PC-3 (cell line): ENCODE measurements around the gene TPO. TPM values are rescaled to one million over a fixed set of nuclear protein-coding genes. Genes with fewer than 3 reads are reported as not detected.

Source experiments
- ATAC-seq: fragments of 200-7000 bp; cut with Tn5 transposase; 2 replicates; pipeline ENCODE4 v1.9.1; 2020; ENCODE audit warnings: mild to moderate bottlenecking, moderate library complexity
- BruUV-seq: library from RNA; stranded (reverse); fragments of 400-500 nt; replicated peaks from 2 replicates; lab custom pipeline; 2021; lab: Mats Ljungman, UMichigan
- CTCF ChIA-PET: fragments of 300-600 bp; sonication (Branson Sonifier 250); formaldehyde crosslinking; loops from one replicate; lab custom pipeline; 2022; ENCODE audit warnings: antibody characterized with exemption; lab: Charles Lee
- POLR2A ChIA-PET: fragments of 300-600 bp; sonication (Branson Sonifier 250); formaldehyde crosslinking; loops from one replicate; lab custom pipeline; 2022; ENCODE audit warnings: antibody characterized with exemption; ENCODE audit not compliant: unreplicated experiment; lab: Charles Lee
- DNase-seq: peaks from one replicate; pipeline ENCODE4 v3.0.0-alpha.2; 2015
- H2AFZ ChIP-seq: fragments of 300-600 bp; sonication (generic); 2 replicates; pipeline ENCODE4 v1.6.0; 2016; ENCODE audit warnings: antibody characterized with exemption, low read length
- H3F3A ChIP-seq: fragments of 300-600 bp; sonication (generic); one replicate; pipeline ENCODE4 v1.6.0; 2017; ENCODE audit warnings: antibody characterized with exemption, low read length, control low read depth, mild to moderate bottlenecking; ENCODE audit not compliant: unreplicated experiment
- H3K27ac ChIP-seq: fragments of 300-600 bp; sonication (generic); 2 replicates; pipeline ENCODE4 v1.5.1; 2016; ENCODE audit warnings: mild to moderate bottlenecking, low read length
- H3K27me3 ChIP-seq: fragments of 300-600 bp; sonication (generic); 2 replicates; pipeline ENCODE4 v1.6.1; 2016; ENCODE audit warnings: low read length, mixed read lengths
- H3K36me3 ChIP-seq: fragments of 300-600 bp; sonication (generic); 2 replicates; pipeline ENCODE4 v1.6.1; 2016; ENCODE audit warnings: low read depth, mixed run types, low read length, mixed read lengths
- H3K4me1 ChIP-seq: fragments of 300-600 bp; sonication (generic); 2 replicates; pipeline ENCODE4 v1.5.1; 2016; ENCODE audit warnings: low read length; ENCODE audit not compliant: insufficient read depth
- H3K4me2 ChIP-seq: fragments of 300-600 bp; sonication (generic); 2 replicates; pipeline ENCODE4 v1.6.0; 2016; ENCODE audit warnings: low read length
- H3K4me3 ChIP-seq: fragments of 300-600 bp; sonication (generic); 2 replicates; pipeline ENCODE4 v1.5.1; 2016; ENCODE audit warnings: mild to moderate bottlenecking, low read length, mixed read lengths
- H3K79me2 ChIP-seq: fragments of 300-600 bp; sonication (generic); 2 replicates; pipeline ENCODE4 v1.6.1; 2017; ENCODE audit warnings: low read length, mixed read lengths
- H3K9ac ChIP-seq: fragments of 300-600 bp; sonication (generic); 2 replicates; pipeline ENCODE4 v1.6.0; 2016; ENCODE audit warnings: mild to moderate bottlenecking, low read length
- H3K9me2 ChIP-seq: fragments of 300-600 bp; sonication (generic); replicated peaks from 2 replicates; pipeline ENCODE4 v1.6.1; 2016; ENCODE audit warnings: mixed run types, low read length, mixed read lengths
- H3K9me3 ChIP-seq: fragments of 300-600 bp; sonication (generic); 2 replicates; pipeline ENCODE4 v1.6.1; 2016; ENCODE audit warnings: low read length, mixed read lengths
- H4K20me1 ChIP-seq: fragments of 300-600 bp; sonication (generic); 2 replicates; pipeline ENCODE4 v1.6.1; 2016; ENCODE audit warnings: low read length, mixed read lengths
- EZH2 ChIP-seq: fragments of 300-600 bp; sonication (generic); IDR thresholded peaks from one replicate; pipeline ENCODE4 v1.6.1; 2017; ENCODE audit warnings: antibody characterized with exemption, mild to moderate bottlenecking, low read length; ENCODE audit not compliant: unreplicated experiment
- EZH2phosphoT487 ChIP-seq: fragments of 300-600 bp; sonication (generic); IDR thresholded peaks from 2 replicates; pipeline ENCODE4 v1.6.1; 2018; ENCODE audit warnings: mild to moderate bottlenecking, antibody characterized with exemption, low read length, borderline replicate concordance
- intact Hi-C: fragments of 100-400 bp; cut with micrococcal nuclease; formaldehyde crosslinking; loops from 2 replicates; pipeline ENCODE4 v1.9.0; 2023
- total RNA-seq: library from RNA; depleted of rRNA; stranded (reverse); fragments of >200 nt; gene quantifications from 2 replicates; pipeline ENCODE4 v1.2.3, GENCODE V29; 2014
- TF ChIP-seq, protein P1 (sequence below): fragments of 300-600 bp; sonication (generic); conservative IDR thresholded peaks from 2 replicates; pipeline ENCODE4 v1.5.1; 2017; ENCODE audit warnings: antibody characterized with exemption, low read depth, mild to moderate bottlenecking, low read length

TPO gene
- total RNA-seq, 1 experiment from 2014 or later: not detected

GRCh38 chr2:1553671-1554295 lies 140.5 kb downstream of the TPO start:
- Histone ChIP-seq H3K9ac (no peak overlapping the region), H3K4me2 (peak overlapping the region; percentile 11; the same call in 1 of the 2 replicates), H3K9me3 (no peaks in the 10 kb centered on the region), H3K36me3 (no peaks in the 10 kb centered on the region), H3K4me3 (no peak overlapping the region), H4K20me1 (no peaks in the 10 kb centered on the region), H3K9me2 (no peaks in the 10 kb centered on the region), H3K27me3 (no peaks in the 10 kb centered on the region), H3K27ac (no peak overlapping the region), H3F3A (no peaks in the 10 kb centered on the region), H3K4me1 (peaks cover 29% of the 10 kb centered on the region), H2AFZ (no peak overlapping the region), H3K79me2 (no peaks in the 10 kb centered on the region)
- ChIA-PET CTCF (no interaction called here), POLR2A (no interaction called here)
- no TSS peak for BruUV-seq
- intact Hi-C loops: loop anchor here (5.0 kb wide), 2 partner anchors 199 to 214 kb away; no protein-coding TSS in a partner anchor
- ATAC-seq (peak; percentile 50), DNase-seq (peak; percentile 67)
- TF ChIP-seq EZH2 (no peak), EZH2phosphoT487 (no peak)
- TF ChIP-seq, protein P1, sequence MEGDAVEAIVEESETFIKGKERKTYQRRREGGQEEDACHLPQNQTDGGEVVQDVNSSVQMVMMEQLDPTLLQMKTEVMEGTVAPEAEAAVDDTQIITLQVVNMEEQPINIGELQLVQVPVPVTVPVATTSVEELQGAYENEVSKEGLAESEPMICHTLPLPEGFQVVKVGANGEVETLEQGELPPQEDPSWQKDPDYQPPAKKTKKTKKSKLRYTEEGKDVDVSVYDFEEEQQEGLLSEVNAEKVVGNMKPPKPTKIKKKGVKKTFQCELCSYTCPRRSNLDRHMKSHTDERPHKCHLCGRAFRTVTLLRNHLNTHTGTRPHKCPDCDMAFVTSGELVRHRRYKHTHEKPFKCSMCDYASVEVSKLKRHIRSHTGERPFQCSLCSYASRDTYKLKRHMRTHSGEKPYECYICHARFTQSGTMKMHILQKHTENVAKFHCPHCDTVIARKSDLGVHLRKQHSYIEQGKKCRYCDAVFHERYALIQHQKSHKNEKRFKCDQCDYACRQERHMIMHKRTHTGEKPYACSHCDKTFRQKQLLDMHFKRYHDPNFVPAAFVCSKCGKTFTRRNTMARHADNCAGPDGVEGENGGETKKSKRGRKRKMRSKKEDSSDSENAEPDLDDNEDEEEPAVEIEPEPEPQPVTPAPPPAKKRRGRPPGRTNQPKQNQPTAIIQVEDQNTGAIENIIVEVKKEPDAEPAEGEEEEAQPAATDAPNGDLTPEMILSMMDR: peak; percentile 46

DNA sequence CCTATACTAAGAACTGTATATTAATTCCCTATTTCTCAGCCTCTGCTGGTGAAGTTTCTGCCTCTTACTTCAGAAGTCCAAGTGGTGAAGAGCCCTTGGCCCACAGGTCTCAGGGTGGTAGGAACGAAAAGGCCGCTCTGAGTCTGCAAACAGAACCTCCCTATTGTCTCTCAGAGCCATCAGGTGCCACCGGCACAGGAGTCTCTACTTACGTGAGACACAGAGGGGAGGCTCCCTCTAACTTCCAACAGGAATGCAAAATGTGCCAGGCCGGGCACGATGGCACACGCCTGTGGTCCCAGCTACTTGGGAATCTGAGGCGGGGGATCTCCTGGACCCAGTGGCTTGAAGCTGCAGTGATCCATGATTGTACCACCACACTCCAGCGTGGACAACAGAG lies 143.0 kb downstream of the TPO start:
- Histone ChIP-seq H3K79me2 (no peaks in the 10 kb centered on the region), H3K27me3 (no peaks in the 10 kb centered on the region), H3K27ac (no peak overlapping the region), H3K4me2 (no peak overlapping the region), H4K20me1 (no peaks in the 10 kb centered on the region), H3F3A (no peaks in the 10 kb centered on the region), H3K9me2 (no peaks in the 10 kb centered on the region), H3K4me3 (no peak overlapping the region), H3K36me3 (no peaks in the 10 kb centered on the region), H3K4me1 (peaks cover 16% of the 10 kb centered on the region), H3K9me3 (no peaks in the 10 kb centered on the region), H3K9ac (no peak overlapping the region), H2AFZ (no peak overlapping the region)
- CTCF ChIA-PET: interaction anchor here (0.6 kb wide), 1 partner anchor 373 kb away, joined by 4 read pairs; no protein-coding TSS in a partner anchor
- intact Hi-C loops: no loop called here
- BruUV-seq: no TSS peak
- DNase-seq (no peak), ATAC-seq (no peak)
- TF ChIP-seq, protein P1: no peak
- no peak for TF ChIP-seq EZH2phosphoT487
- no peak for TF ChIP-seq EZH2
- POLR2A ChIA-PET: no interaction called here

DNA sequence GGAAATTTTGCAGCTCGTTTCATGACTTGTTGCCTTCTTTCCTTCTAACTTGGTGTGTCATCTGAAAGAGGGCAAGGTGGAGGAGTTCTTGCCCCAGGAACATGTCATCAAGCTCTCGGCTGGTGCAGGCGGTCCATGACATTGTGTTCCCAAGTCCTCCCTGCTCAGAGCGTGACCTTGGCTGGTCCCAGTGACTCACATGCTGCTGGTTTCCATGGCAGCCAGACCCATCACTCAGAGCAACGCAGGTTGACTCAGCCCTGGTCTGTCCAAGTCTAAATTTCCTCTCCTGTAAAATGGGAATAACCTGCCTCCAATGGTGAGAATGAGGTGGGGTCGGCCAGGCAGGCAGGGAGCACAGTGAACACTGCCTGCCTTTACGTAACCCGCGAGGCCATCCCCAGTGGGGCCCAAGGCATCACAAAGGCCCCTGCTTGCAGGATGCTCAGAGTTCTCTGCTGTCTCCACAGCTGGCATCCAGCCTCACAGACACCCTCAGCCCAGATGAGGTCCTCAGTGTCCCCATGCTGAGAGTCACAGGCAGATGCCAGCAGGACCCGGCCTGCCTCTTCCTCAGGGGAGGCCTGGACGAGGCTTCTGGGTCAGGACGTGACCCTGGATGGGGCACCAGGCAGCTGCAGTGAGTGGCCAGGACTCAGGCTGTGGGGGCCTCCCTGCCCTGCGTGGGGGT lies 143.7 kb downstream of the TPO start:
- intact Hi-C loops: no loop called here
- DNase-seq (peak; percentile 59), ATAC-seq (peak; percentile 81)
- no peak for TF ChIP-seq EZH2phosphoT487
- TF ChIP-seq, protein P1: no peak
- no peak for TF ChIP-seq EZH2
- Histone ChIP-seq H3K79me2 (no peaks in the 10 kb centered on the region), H3K36me3 (no peaks in the 10 kb centered on the region), H3K27me3 (no peaks in the 10 kb centered on the region), H3K4me1 (peaks cover 16% of the 10 kb centered on the region), H3K9me3 (no peaks in the 10 kb centered on the region), H3K4me3 (no peak overlapping the region), H3K4me2 (no peak overlapping the region), H2AFZ (no peak overlapping the region), H3K9me2 (no peaks in the 10 kb centered on the region), H3F3A (no peaks in the 10 kb centered on the region), H3K27ac (no peak overlapping the region), H4K20me1 (no peaks in the 10 kb centered on the region), H3K9ac (no peak overlapping the region)
- ChIA-PET CTCF (interaction anchor here (0.6 kb wide), 1 partner anchor 374 kb away, joined by 4 read pairs; no protein-coding TSS in a partner anchor), POLR2A (no interaction called here)
- BruUV-seq: no TSS peak
